Measurements from ENCODE around the gene ERP27. TPM values are rescaled to one million over a fixed set of nuclear protein-coding genes. Genes with fewer than 3 reads are reported as not detected.

Gene ERP27
- total RNA-seq, 1 experiment from 2014 or later, result not detected

DNA sequence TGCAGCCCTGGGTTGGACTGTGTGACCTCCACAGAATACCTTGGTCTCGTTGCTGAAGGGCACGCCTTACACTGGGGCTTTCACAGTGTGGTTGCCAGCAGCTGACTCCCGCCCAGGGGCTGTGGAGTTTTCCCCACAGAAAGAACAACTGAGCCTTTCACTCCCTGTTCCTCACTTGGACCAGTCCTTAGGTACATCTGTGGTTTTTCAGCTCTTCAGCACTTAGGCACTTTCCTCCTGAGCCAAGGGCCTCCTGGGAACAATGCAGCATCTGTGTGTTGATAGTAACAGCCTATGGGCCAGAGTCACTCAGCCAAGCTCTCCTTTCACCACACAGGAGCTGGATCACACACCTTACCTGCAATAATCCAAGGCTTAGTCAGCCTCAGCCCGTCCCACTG, 25.0 kb downstream of the ERP27 start:
- H3K9me3 Mint-ChIP-seq, result peaks cover 4% of the 10 kb centered on the region; the same call in 1 of the 2 replicates
- ATAC-seq (peak; percentile 30; the same call in 1 of the 2 replicates), DNase-seq (ENCODE audit: low spot score) (no peak)
- no peak for TF ChIP-seq NFE2L1 (CRISPR knock-in tag; IDR thresholded peaks at IDR 0.05)
- TF ChIP-seq HMGXB4 (CRISPR knock-in tag; IDR thresholded peaks at IDR 0.05), result no peak
- no peak for TF ChIP-seq ZMAT4 (CRISPR knock-in tag; IDR thresholded peaks at IDR 0.05)
- TF ChIP-seq ELF4 (CRISPR knock-in tag; IDR thresholded peaks at IDR 0.05; ENCODE audit: low read depth), result no peak
- TF ChIP-seq NFYB (CRISPR knock-in tag; conservative IDR thresholded peaks at IDR 0.05; ENCODE audit: low read depth), result no peak
- no peaks in the 10 kb centered on the region for H3K4me1 Mint-ChIP-seq
- no peak overlapping the region for H3K27ac Mint-ChIP-seq
- H3K27me3 Mint-ChIP-seq (ENCODE audit: low read depth), result no peaks in the 10 kb centered on the region
- no peak overlapping the region for H3K4me3 Mint-ChIP-seq
- H3K36me3 Mint-ChIP-seq, result no peaks in the 10 kb centered on the region
- POLR2A ChIA-PET, result interaction anchor here (0.7 kb wide), 1 partner anchor 69 kb away, joined by 3 read pairs; no protein-coding TSS in a partner anchor
- CTCF ChIA-PET, result interaction anchor here (1.1 to 1.9 kb wide), 2 partner anchors 12 to 23 kb away, joined by 4 to 10 read pairs; no protein-coding TSS in a partner anchor

GRCh38 chr12:14911131-14911530, 27.2 kb downstream of the ERP27 start:
- DNase-seq (ENCODE audit: low spot score) (no peak), ATAC-seq (no peak)
- Mint-ChIP-seq H3K9me3 (no peaks in the 10 kb centered on the region), H3K27ac (no peak overlapping the region), H3K36me3 (no peaks in the 10 kb centered on the region), H3K4me3 (no peak overlapping the region), H3K27me3 (ENCODE audit: low read depth) (no peaks in the 10 kb centered on the region), H3K4me1 (no peaks in the 10 kb centered on the region)
- ChIA-PET CTCF (no interaction called here), POLR2A (no interaction called here)
- TF ChIP-seq, protein P1, sequence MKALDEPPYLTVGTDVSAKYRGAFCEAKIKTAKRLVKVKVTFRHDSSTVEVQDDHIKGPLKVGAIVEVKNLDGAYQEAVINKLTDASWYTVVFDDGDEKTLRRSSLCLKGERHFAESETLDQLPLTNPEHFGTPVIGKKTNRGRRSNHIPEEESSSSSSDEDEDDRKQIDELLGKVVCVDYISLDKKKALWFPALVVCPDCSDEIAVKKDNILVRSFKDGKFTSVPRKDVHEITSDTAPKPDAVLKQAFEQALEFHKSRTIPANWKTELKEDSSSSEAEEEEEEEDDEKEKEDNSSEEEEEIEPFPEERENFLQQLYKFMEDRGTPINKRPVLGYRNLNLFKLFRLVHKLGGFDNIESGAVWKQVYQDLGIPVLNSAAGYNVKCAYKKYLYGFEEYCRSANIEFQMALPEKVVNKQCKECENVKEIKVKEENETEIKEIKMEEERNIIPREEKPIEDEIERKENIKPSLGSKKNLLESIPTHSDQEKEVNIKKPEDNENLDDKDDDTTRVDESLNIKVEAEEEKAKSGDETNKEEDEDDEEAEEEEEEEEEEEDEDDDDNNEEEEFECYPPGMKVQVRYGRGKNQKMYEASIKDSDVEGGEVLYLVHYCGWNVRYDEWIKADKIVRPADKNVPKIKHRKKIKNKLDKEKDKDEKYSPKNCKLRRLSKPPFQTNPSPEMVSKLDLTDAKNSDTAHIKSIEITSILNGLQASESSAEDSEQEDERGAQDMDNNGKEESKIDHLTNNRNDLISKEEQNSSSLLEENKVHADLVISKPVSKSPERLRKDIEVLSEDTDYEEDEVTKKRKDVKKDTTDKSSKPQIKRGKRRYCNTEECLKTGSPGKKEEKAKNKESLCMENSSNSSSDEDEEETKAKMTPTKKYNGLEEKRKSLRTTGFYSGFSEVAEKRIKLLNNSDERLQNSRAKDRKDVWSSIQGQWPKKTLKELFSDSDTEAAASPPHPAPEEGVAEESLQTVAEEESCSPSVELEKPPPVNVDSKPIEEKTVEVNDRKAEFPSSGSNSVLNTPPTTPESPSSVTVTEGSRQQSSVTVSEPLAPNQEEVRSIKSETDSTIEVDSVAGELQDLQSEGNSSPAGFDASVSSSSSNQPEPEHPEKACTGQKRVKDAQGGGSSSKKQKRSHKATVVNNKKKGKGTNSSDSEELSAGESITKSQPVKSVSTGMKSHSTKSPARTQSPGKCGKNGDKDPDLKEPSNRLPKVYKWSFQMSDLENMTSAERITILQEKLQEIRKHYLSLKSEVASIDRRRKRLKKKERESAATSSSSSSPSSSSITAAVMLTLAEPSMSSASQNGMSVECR (CRISPR knock-in tag; IDR thresholded peaks at IDR 0.05; ENCODE audit: borderline replicate concordance), result no peak
- no peak for TF ChIP-seq MXD4 (CRISPR knock-in tag; IDR thresholded peaks at IDR 0.05; ENCODE audit: borderline replicate concordance)
- no peak for TF ChIP-seq OVOL2 (CRISPR knock-in tag; IDR thresholded peaks at IDR 0.05; ENCODE audit: borderline replicate concordance)
- no peak for TF ChIP-seq ZMAT4 (CRISPR knock-in tag; IDR thresholded peaks at IDR 0.05)
- TF ChIP-seq IRF2 (CRISPR knock-in tag; IDR thresholded peaks at IDR 0.05; ENCODE audit: borderline replicate concordance, low read depth), result no peak
- TF ChIP-seq NFE2L1 (CRISPR knock-in tag; IDR thresholded peaks at IDR 0.05), result no peak
- no peak for TF ChIP-seq ZNF396 (CRISPR knock-in tag; IDR thresholded peaks at IDR 0.05; ENCODE audit: borderline replicate concordance)
- no peak for TF ChIP-seq ZNF138 (CRISPR knock-in tag; conservative IDR thresholded peaks at IDR 0.05)
- no peak for TF ChIP-seq MAX (CRISPR knock-in tag; IDR thresholded peaks at IDR 0.05)
- TF ChIP-seq ETV6 (CRISPR knock-in tag; IDR thresholded peaks at IDR 0.05), result no peak
- TF ChIP-seq, protein P2, sequence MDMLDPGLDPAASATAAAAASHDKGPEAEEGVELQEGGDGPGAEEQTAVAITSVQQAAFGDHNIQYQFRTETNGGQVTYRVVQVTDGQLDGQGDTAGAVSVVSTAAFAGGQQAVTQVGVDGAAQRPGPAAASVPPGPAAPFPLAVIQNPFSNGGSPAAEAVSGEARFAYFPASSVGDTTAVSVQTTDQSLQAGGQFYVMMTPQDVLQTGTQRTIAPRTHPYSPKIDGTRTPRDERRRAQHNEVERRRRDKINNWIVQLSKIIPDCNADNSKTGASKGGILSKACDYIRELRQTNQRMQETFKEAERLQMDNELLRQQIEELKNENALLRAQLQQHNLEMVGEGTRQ (CRISPR knock-in tag; IDR thresholded peaks at IDR 0.05), result no peak
- TF ChIP-seq, protein P3, sequence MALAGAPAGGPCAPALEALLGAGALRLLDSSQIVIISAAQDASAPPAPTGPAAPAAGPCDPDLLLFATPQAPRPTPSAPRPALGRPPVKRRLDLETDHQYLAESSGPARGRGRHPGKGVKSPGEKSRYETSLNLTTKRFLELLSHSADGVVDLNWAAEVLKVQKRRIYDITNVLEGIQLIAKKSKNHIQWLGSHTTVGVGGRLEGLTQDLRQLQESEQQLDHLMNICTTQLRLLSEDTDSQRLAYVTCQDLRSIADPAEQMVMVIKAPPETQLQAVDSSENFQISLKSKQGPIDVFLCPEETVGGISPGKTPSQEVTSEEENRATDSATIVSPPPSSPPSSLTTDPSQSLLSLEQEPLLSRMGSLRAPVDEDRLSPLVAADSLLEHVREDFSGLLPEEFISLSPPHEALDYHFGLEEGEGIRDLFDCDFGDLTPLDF (CRISPR knock-in tag; IDR thresholded peaks at IDR 0.05), result no peak
- no peak for TF ChIP-seq TCF7 (CRISPR knock-in tag; IDR thresholded peaks at IDR 0.05; ENCODE audit: low read depth)
- TF ChIP-seq JAZF1 (CRISPR knock-in tag; IDR thresholded peaks at IDR 0.05), result no peak
- TF ChIP-seq MLX (CRISPR knock-in tag; IDR thresholded peaks at IDR 0.05), result no peak
- TF ChIP-seq, protein P4, sequence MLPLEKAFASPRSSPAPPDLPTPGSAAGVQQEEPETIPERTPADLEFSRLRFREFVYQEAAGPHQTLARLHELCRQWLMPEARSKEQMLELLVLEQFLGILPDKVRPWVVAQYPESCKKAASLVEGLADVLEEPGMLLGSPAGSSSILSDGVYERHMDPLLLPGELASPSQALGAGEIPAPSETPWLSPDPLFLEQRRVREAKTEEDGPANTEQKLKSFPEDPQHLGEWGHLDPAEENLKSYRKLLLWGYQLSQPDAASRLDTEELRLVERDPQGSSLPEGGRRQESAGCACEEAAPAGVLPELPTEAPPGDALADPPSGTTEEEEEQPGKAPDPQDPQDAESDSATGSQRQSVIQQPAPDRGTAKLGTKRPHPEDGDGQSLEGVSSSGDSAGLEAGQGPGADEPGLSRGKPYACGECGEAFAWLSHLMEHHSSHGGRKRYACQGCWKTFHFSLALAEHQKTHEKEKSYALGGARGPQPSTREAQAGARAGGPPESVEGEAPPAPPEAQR (CRISPR knock-in tag; IDR thresholded peaks at IDR 0.05), result no peak
- no peak for TF ChIP-seq SOX15 (CRISPR knock-in tag; IDR thresholded peaks at IDR 0.05)
- no peak for TF ChIP-seq HMGXB4 (CRISPR knock-in tag; IDR thresholded peaks at IDR 0.05)
- no peak for TF ChIP-seq PRRX2 (CRISPR knock-in tag; IDR thresholded peaks at IDR 0.05)

Measured in WTC11 (cell line).